Omental fat pad (tissue), 4 donors: ENCODE measurements around the gene DSCAM. TPM values are rescaled to one million over a fixed set of nuclear protein-coding genes. Genes with fewer than 3 reads are reported as not detected.

Source experiments
- ATAC-seq: fragments of 150-250 bp; one replicate; pipeline ENCODE4 v1.9.1; 2016; ENCODE audit warnings: mild to moderate bottlenecking, moderate library complexity; ENCODE audit not compliant: low FRiP score
- DNase-seq: peaks from one replicate; pipeline ENCODE4 v3.0.0-alpha.2; 2019; ENCODE audit warnings: low spot score
- CTCF ChIP-seq, 3 donors: fragments of 450-650 bp; IDR thresholded peaks; one replicate each; pipeline ENCODE4 v1.5.1; 2016 to 2017; ENCODE audit warnings: antibody characterized with exemption in 3 of 3, mild to moderate bottlenecking in 3 of 3, moderate library complexity in 2 of 3
- total RNA-seq, 4 donors: library from RNA; depleted of rRNA; stranded (reverse); fragments of >200 nt; gene quantifications; one replicate each; pipeline ENCODE4 v1.1.0, GENCODE V29; 2016

DSCAM gene
- total RNA-seq, 4 donors from 2014 or later, result 0.16 TPM; not detected in 3

- no peak for DNase-seq
- no peak for TF ChIP-seq CTCF (IDR thresholded peaks at IDR 0.05)
- no peak for ATAC-seq
These were observed 631.0 kb downstream of the DSCAM start for GRCh38 chr21:40215941-40216340.

GRCh38 chr21:40210251-40210650, 636.7 kb downstream of the DSCAM start:
- ATAC-seq, result no peak
- no peak for TF ChIP-seq CTCF (IDR thresholded peaks at IDR 0.05)
- DNase-seq, result no peak

GRCh38 chr21:40208948-40209345, 638.0 kb downstream of the DSCAM start:
- TF ChIP-seq CTCF (IDR thresholded peaks at IDR 0.05), result no peak
- DNase-seq, result no peak
- no peak for ATAC-seq

- no peak for TF ChIP-seq CTCF (IDR thresholded peaks at IDR 0.05)
- DNase-seq, result no peak
- no peak for ATAC-seq
These were observed 638.6 kb downstream of the DSCAM start for GRCh38 chr21:40208206-40208947.

GRCh38 chr21:40200946-40201345, 646.0 kb downstream of the DSCAM start:
- DNase-seq (no peak), ATAC-seq (no peak)
- no peak for TF ChIP-seq CTCF (IDR thresholded peaks at IDR 0.05)

GRCh38 chr21:40200126-40200525, 646.8 kb downstream of the DSCAM start:
- ATAC-seq, result no peak
- DNase-seq, result no peak
- no peak for TF ChIP-seq CTCF (IDR thresholded peaks at IDR 0.05)
